ENCODE data around the gene GPR42.

Gene GPR42

DNA sequence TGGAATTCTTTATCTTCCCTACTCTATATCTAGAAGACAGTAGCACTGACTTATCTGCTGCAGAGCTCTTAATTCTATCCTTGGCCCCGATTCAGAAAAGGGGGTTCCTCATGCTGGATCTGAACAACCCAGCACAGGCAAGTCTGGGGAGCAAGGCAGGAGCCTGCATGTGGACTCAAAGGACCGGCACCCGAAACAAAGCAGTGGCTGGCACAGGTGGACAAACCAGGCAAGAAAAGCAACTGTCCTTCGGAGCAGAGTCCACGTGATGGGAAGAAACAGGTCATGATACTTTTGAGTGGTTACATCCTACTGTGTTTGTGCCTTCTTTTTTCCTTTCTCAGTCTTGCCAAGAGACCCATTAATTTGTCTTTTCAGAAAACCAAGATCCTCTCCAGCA, 38.3 kb downstream of the GPR42 start:
- TF ChIP-seq POLR2A (IDR thresholded peaks at IDR 0.05; ENCODE audit: extremely low read depth, insufficient read length) (no peak), MYC (IDR thresholded peaks at IDR 0.05; ENCODE audit: low read depth, low read length) (no peak)
- TF ChIP-seq, protein P1, sequence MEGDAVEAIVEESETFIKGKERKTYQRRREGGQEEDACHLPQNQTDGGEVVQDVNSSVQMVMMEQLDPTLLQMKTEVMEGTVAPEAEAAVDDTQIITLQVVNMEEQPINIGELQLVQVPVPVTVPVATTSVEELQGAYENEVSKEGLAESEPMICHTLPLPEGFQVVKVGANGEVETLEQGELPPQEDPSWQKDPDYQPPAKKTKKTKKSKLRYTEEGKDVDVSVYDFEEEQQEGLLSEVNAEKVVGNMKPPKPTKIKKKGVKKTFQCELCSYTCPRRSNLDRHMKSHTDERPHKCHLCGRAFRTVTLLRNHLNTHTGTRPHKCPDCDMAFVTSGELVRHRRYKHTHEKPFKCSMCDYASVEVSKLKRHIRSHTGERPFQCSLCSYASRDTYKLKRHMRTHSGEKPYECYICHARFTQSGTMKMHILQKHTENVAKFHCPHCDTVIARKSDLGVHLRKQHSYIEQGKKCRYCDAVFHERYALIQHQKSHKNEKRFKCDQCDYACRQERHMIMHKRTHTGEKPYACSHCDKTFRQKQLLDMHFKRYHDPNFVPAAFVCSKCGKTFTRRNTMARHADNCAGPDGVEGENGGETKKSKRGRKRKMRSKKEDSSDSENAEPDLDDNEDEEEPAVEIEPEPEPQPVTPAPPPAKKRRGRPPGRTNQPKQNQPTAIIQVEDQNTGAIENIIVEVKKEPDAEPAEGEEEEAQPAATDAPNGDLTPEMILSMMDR (IDR thresholded peaks at IDR 0.05; ENCODE audit: low read depth, low read length) = no peak
- TF ChIP-seq, protein P2, sequence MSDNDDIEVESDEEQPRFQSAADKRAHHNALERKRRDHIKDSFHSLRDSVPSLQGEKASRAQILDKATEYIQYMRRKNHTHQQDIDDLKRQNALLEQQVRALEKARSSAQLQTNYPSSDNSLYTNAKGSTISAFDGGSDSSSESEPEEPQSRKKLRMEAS (IDR thresholded peaks at IDR 0.05; ENCODE audit: low read depth, low read length) = no peak
- no peak overlapping the region for H3K4me3 ChIP-seq (ENCODE audit: low read depth, low read length)
- DNase-seq (ENCODE audit: low read depth) = no peak

DNA sequence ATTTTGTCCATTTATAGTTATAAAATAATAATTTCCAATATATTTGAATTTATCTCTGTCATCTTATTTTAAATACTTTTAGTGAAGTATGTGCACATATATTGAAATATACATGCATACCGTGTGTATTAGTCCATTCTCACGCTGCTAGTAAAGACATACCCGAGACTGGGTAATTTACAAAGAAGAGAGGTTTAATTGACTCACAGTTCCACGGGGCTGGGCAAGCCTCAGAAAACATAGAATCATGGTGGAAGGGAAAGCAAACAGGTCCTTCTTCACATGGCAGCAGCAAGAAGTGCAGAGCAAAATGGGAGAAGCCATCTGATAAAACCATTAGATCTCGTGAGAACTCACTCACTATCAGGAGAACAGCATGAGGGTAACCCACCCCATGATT, 39.6 kb downstream of the GPR42 start:
- no peak for DNase-seq (ENCODE audit: low read depth)
- TF ChIP-seq, protein P1 (IDR thresholded peaks at IDR 0.05; ENCODE audit: low read depth, low read length) = no peak
- no peak for TF ChIP-seq POLR2A (IDR thresholded peaks at IDR 0.05; ENCODE audit: extremely low read depth, insufficient read length)
- TF ChIP-seq, protein P2 (IDR thresholded peaks at IDR 0.05; ENCODE audit: low read depth, low read length) = no peak
- TF ChIP-seq MYC (IDR thresholded peaks at IDR 0.05; ENCODE audit: low read depth, low read length) = no peak

DNA sequence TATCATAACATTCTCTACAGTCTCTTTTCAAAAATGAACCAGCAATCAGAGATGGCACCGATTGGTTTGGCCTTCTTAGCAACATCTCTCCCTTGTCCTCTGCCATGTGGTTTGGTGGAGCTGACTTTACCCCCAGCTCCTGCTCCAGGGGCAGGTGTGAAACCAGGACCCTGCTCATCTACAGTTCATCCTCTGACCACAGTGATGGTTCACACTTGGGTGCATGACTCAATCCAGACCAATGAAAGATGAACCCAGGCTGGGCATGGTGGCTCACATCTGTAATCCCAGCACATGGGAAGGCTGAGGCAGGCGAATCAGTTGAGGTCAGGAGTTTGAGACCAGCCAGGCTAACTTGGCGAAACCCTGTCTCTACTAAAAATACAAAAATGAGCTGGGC, 43.6 kb downstream of the GPR42 start:
- DNase-seq (ENCODE audit: low read depth) = no peak
- TF ChIP-seq, protein P2 (IDR thresholded peaks at IDR 0.05; ENCODE audit: low read depth, low read length) = no peak
- TF ChIP-seq, protein P1 (IDR thresholded peaks at IDR 0.05; ENCODE audit: low read depth, low read length) = no peak
- TF ChIP-seq POLR2A (IDR thresholded peaks at IDR 0.05; ENCODE audit: extremely low read depth, insufficient read length) = no peak
- no peak for TF ChIP-seq MYC (IDR thresholded peaks at IDR 0.05; ENCODE audit: low read depth, low read length)
- H3K4me3 ChIP-seq (ENCODE audit: low read depth, low read length) = no peak overlapping the region

More for the DNA sequence above, 39.6 kb downstream of the GPR42 start:
- H3K4me3 ChIP-seq (ENCODE audit: low read depth, low read length) = no peak overlapping the region

DNA sequence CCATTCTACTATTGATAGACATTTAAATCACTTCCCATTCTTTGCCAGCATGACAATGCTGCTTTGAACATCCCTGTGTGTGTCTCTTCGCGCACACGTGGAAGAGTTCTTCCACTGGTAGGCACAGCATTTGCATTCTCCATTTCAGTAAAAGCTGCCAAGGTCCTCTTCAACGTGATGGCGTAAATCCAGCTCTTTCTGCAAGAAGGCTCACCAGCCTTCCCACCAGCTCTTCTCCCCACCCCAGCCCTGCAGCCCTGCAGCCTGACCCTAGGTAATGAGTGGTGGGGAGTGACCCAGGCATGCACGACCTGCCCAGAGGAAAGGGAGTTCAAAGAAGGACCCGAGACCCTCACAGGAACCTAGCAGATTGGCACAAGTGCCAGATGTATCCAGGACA, 45.5 kb downstream of the GPR42 start:
- no peak overlapping the region for H3K4me3 ChIP-seq (ENCODE audit: low read depth, low read length)
- TF ChIP-seq POLR2A (IDR thresholded peaks at IDR 0.05; ENCODE audit: extremely low read depth, insufficient read length) (no peak), MYC (IDR thresholded peaks at IDR 0.05; ENCODE audit: low read depth, low read length) (no peak)
- TF ChIP-seq, protein P1 (IDR thresholded peaks at IDR 0.05; ENCODE audit: low read depth, low read length) = no peak
- TF ChIP-seq, protein P2 (IDR thresholded peaks at IDR 0.05; ENCODE audit: low read depth, low read length) = no peak
- no peak for DNase-seq (ENCODE audit: low read depth)

DNA sequence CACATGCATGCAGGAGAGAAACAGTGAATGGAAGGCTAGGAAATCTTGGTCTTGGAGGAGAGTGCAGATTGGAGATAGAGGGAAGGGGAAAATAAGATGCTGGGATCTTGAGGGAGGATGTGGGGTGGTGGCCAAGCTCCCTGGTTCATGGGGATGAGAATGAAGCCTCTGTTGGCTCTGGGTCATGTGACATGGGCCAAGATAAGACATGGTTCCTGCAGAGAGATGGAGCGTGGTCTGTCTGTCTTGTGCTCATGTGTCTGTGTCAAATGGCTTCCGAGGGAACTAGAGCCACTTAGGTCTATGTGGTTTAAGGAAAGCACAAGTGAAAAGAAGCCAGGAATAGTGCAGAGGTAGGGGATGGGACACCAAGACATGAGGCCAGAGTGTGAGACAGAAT, 46.4 kb downstream of the GPR42 start:
- TF ChIP-seq, protein P1 (IDR thresholded peaks at IDR 0.05; ENCODE audit: low read depth, low read length) = no peak
- TF ChIP-seq, protein P2 (IDR thresholded peaks at IDR 0.05; ENCODE audit: low read depth, low read length) = no peak
- H3K4me3 ChIP-seq (ENCODE audit: low read depth, low read length) = no peak overlapping the region
- no peak for DNase-seq (ENCODE audit: low read depth)
